ENCODE data around the gene PRKX.
A peak's percentile ranks its signal among the peaks of the same experiment; 100 is the strongest.
"Not testable (repeated sequence)": the region's sequence is repeated elsewhere in the genome, so short reads cannot be mapped to it uniquely, and the experiment has no call there.

The PRKX gene

DNA sequence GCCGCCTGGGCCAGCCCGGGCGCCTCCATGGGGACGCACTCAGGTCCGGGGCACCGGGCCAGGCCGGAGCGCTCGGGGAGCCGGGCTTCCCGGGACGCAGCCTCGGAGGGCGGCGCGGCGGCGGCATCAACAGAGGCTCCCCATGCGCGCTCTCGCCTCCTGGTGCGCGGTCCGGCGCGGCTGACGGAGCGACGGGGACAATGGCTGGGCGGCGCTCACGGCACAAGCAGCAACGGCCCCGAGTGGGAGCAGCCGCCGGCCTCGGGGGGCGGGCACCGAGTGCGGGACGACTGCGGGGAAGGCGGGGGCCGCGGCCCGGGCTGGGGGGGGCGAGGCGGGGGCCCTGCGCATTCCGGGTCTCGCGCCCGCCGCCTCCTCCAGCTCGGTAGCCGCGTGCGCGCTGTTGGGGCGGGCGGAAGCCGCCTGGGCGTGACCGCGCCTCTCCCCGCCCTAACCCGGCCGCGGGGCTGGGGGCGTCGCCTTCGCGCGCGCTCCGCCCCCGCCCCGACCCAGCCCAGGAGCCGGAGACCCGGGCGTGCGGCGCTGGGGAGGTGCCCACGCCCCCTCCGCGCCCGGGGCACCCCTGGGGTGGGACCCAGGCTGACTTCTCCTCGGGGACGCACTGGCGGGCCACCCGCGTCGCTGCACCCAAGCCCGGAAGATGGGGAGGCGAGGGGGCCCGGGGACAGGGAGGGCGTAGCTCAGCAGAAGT is at the start of gene PRKX:
TSS of gene PRKX (minus strand) at position 425 of the 712 bp plus-strand sequence. CDS start at position 29, 396 bp downstream.
- peak; percentile 23 to 43 for DNase-seq

DNA sequence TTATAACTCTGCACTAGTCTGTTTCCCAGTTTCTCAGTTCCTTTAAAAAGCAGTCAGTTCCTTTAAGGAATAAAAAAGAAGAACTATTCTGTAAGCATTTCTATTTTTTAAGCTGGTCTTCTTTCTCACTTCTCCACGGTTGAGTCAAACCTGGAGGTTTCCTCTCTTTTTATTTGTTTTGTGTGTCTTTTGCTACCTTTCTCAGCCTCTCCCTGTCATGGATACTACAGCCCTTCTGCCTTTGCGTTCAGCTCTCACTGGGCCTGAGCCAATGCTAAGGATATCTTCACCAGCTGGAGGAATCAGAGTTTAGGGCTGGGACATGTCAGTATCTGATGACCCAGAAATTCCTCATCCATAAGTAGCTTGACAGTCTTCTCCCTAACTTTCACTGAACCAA is 49.7 kb upstream of the PRKX start:
- DNase-seq = no peak

DNA sequence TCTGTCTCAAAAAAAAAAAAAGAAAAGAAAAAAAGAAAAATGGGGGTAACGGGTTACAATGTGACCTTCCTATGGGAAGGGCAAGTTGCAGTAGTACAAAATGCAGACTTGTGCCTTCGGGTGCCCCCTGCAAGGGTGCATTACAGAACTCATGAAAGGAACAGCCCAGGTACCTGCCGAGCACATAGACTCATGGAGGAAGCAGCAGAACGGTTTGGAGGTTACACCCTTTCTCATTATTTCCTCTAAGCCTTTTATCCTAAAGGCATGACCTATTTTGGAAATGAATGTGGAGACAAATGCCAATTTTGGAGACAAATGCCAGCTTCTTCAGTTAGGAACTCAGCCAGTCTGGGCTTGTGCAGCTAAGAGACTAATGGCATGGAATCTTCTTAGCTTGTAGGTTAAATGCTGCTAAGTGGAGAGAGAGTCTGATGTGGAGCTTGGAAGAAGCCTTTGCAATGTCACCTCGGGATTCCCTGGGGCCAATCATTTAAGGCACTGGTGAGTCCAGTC is 44.1 kb upstream of the PRKX start:
- DNase-seq = no peak

DNA sequence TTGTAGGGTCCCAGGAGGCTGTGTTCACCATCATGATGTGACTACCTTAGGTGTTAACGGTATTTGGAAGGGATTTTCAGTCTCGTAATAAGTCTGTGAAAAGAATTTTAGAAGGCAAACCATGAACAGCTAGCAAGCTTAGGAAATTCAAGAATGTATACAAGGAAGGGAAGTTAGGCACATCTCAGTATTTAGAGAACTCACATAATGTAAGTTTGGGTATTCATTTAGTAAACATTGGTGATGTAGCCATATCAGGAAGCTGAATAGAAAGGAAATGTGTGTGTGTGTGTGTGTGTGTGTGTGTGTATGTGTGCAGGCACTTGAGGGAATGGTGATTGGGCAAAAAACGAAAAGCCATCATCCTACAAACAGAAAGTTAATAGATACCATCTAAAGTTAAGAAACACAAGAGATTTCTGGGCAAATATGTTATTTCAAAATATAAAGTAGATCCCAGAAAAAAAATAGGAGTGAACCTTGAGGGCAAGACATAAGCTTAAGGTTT is 34.7 kb upstream of the PRKX start:
- DNase-seq = no peak

DNA sequence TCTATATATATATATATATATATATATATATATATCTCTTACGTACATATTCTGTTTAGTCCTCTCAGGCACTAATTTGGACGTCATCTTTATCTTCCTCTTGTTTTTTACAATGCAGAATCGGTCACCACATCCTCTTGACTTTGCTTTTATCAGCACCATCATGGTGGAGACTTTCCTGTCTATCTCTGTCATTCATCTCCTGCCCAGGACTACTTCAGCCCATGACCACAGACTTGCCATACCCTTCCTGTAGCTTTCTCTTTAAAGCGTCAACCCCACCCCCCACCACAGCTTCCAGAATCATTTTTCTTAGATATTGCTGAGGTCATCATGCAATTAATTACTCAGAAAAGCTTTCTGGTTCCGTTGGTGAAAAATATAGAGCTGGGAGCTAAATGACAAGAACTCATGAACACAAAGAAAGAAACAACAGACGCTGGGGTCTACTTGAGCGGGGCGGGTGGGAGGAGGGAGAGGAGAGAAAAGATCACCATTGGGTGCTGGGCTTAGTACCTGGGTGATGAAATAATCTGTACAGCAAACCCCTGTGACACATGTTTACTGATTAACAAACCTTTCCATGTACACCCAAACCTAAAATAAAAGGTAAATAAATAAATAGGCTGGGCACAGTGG is 30.5 kb upstream of the PRKX start:
- no peak for DNase-seq

DNA sequence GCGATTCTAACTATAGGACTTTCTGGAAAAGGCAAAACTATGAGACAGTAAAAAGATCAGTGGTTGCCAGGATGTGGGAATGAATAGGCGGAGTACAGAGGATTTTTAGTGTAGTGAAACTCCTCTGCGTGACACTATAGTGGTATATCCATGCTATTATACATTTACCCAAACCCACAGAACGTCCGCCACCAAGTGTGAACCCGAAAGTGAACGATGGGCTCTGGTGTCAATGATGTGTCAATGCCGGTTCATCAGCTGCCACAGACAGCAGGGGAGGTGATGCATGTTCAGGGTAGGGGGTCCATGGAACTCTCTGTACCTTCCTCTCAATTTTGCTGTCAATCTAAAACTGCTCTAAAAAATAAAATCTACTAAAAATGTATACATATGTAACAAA is 27.5 kb upstream of the PRKX start:
- DNase-seq = not testable (repeated sequence)

DNA sequence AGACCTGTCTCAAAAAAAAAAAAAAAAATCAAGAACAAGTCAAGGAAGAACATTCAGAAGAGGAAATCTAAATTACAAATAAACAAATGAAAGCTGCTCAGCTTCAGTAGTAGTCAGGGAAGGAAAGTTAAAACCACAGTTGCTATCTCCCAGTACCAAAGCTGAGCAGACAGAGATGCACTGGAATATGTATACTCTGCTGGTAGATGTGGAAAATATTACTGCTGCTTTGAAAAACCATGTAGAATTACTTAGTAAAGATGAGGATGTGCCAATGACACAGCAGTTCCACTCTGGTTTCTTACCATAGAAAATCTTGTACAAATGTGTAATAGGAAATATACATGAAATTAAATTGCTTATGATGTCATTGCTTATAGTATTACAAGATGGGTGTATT is 25.1 kb upstream of the PRKX start:
- DNase-seq = no peak

DNA sequence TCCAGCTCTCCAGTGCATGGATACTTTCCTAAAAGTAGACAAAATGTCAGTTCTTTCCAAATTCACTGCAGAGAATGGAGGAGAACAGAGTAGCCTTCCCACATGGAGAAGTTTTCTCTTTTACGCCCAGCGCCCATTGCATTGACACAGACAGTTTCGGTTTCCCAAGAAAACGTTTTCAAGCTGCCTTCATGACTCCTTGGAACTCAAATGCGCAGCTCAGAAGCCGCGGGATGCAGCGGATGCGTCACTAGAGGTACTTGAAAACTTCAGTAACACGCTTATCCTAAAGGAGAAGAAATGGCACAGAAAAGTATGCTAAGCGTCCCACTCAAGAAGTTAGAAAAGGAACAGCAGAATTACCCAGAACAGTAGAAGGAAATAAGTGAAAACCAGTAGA is 23.1 kb upstream of the PRKX start:
- not testable (repeated sequence) for DNase-seq

DNA sequence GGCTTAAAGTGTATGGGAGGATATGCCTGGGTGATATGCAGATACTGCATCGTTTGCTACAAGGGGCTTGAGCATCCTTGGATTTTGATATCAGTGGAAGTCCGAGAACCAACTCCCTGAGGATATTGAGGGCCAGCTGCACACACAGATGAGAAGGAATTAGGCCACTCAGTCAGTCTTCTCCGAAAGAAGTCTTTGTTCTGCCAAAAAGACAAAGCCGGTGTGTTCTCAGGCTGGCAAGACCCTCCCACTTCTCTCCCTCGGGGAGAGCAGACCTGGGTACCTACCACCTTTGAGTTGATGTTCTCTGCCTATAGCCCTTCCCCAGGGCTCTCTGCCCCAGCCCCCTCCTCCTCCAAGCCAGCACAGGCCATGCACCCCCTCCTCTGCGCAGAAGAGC is 22.4 kb upstream of the PRKX start:
- not testable (repeated sequence) for DNase-seq

DNA sequence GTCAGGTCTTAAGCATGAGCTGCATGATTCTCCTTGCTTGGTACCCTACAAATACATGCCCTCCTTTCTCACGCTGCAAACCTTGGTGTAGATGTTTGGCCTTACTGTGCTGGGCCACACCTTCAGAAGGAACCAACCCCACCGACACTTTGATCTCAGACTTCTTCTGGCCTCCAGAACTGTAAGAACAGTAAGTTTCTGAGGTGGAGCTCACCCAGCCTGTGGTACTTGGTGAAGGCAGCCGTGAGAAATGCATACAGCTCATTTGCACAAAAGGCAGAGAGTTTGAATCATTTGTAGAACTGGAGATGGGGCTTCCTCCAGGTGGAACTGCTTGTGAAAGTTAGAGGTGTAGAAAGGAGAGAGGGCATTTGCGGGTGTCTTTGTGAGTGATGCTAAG is 21.0 kb upstream of the PRKX start:
- not testable (repeated sequence) for DNase-seq

DNA sequence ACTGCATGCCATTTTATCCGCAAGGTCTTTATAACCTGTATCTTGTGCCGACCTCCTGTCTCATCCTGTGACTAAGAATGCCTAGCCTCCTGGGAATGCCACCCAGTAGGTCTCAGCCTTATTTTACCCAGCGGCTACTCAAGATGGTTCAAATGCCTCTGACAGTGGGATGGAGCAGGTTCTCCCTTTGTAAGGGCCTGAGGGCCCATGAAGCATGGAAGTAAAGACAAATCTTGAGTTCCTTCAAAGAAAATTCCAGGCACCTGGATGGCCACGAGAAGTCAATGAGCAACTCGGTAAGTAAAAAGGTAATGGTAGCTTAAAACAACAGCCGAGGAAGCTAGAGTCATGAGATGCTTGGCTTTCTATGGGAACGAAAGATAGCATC is 19.6 kb upstream of the PRKX start:
- DNase-seq = no peak

DNA sequence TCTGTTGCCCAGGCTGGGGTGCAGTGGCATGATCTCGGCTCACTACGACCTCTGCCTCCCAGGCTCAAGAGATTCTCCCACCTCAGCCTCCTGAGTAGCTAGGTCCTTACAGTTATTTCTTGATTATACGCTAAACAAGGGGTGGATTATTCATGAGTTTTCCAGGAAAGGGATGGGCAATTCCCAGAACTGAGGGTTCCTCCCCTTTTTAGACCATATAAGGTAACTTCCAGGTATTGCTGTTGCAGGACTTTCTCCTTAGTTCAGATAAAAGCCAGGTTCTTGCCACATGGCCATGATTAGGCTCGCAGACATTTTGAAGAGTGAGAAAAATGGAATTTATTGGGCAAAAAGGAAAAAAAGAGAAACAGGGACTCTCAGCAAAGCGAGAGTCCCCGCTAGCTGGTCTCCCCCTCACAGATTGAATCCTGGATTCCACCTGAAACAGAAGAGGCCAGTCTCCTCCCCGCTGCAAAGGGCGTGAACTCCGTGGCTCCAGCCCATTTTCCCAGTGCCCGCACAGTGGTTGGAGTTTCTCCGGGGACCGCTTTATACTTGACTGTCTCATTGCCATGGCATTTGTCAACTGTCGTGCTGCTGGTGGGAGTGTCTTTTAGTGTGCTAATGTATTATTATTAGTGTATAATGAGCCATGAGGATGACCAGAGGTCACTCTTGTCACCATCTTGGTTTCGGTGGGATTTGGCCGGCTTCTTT is 19.0 kb upstream of the PRKX start:
- DNase-seq = not testable (repeated sequence)

DNA sequence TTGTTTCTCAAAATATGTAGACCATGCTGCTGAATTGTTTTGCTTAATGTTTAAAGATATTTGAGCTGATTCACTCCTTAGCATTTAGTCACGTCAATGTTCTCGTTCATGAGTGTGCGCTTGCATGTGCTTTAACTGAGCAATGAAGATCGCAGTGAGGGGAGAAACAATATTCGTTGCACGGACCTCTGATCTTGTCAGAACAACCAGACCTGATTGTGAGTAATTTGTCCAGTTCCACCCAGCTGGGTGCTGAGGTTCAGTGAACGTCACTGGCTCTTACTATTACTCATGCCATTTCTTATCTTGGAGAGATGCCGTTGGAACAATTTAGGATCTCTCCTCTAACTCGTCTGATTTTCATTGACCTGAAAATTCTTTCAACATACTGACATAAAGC is 15.0 kb upstream of the PRKX start:
- DNase-seq = no peak

DNA sequence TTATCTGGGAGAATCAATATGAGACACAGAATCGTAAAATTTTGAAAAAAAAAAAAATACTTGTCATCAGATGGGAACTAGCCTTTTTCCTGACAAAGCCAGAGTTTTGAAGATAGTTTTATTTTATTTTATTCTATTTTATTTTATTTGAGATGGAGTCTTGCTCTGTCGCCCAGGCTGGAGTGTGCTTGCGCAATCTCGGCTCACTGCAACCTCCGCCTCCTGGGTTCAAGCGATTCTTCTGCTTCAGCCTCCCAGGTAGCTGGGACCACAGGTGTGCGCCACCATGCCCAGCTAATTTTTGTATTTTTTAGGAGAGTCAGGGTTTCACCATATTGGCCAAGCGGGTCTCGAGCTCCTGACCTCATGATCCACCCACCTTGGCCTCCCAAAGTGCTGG is 10.0 kb upstream of the PRKX start:
- not testable (repeated sequence) for DNase-seq

DNA sequence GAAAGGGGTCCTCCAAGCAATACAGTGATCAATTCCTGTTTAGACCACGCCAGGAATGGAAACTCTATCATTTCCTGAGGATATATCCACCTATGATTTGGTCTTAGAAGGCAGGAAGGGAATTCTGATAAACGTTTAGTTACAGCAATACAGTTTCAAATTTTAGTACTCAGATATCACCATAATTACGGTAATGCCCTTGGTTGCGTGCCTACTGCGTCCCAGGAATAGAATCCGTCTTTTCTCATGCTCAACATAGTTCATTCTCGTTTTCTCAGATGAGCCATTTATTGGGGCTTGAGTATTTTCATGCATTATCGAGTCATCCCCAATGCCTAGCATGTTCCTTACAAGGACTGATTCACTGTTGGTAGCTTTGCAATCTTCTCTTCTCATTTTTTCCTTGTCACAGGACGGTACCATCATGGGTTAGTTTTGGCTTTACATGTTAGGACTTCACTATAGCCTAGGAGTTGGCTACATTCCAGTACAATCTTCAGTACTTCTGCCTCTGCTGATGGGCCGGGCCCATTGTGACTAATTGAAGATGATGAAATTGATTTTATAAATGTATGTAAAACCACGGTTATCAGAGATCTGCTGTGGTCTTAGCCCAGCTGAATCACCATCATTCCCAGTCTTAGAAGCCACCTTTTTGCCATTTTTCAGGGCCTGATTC is 4.4 kb upstream of the PRKX start:
- DNase-seq = no peak

DNA sequence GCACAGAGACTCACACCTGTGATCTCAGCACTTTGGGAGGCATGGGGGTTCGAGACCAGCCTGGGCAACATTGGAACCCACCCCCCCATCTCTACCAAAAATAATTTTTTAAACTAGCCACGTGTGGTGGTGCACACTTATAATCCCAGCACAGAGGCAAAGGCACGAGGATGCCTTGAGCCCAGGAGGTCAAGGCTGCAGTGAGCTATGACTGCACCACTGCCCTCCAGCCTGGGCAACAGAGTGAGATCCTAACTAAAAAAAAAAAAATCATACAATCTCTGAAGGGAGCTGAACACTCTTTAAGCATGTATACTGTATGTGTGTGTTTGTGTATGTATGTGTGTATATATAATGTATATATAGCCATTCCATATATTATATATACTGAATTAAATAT is 2.5 kb upstream of the PRKX start:
- DNase-seq = no peak

DNA sequence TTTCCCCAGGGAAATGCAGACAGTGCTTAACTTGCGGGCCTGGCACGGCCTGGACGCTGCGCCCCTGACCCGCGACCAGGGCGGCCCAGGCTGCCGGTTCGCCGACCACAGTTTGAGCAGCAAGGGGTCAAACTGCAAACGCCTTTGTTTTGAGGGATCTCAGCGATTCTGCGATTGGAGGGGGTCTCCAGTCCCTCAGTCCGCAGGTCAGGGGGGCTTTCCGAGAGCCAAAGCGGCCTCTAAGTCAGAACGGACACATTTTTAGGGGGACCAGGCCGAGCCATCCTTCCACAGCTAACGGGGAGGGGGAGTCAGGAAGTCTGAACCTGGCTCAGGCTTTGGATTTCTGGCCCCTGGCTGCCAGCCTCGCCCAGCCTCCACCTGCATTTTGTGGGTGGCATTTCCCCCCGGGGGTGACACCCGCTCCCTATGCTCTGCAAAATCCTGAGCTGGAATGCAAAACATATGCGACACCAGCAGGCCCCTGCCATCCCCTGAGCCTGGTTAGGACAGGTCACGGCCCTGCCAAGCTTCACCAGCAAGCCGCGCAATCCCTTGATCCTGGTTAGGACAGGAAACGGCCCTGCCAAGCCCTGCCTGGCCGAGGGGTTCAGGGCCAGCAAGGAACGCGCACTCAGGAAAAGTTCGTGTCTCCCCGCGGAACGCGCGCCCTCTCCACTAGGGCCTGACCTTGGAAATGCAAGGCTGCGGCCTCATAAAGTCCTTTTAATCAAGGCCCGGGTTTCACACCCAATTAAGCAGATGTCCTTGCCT is 1.4 kb upstream of the PRKX start:
- not testable (repeated sequence) for DNase-seq

DNA sequence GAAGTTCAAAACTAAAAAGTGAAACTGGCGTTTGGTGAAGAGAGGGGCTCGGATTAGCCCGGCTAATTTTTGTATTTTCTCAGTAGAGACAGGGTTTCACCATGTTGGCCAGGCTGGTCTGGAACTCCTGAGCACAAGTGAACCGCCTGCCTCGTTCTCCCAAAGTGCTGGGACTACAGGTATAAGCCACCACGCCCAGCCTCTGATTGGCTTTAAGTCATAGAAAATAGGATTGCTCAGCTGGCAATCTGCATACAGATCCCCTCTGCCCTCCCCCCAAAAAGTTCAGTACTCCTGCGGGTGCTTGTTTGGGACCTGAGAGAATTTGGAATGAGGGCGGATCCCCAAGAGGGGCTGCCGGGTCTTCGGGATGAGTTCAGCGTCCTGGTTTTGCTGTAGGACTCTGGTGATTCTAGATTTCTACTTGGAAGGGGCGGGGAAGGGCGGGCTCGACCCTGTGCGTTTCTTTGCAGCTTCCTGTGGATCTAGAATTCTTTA is 537 bp upstream of the PRKX start:
- no peak for DNase-seq

DNA sequence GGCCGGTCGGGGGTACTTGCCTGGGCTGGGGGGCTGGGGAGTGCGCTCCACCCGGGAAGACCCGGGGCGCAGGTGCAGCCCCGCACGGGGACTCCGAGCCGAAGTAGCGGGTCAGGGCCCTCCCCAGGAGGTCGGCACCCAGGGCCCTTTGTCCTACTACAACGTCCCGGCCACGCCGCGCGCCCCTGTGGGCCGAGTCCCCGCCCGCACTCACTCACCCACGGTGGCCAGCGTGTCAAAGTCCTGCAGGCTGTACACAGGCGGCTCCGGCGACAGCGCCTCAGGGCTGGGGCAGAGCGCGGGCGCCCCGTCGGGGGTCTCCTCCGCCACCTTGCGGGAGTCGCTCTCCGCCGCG is 602 bp downstream of the PRKX start:
- DNase-seq = no peak

DNA sequence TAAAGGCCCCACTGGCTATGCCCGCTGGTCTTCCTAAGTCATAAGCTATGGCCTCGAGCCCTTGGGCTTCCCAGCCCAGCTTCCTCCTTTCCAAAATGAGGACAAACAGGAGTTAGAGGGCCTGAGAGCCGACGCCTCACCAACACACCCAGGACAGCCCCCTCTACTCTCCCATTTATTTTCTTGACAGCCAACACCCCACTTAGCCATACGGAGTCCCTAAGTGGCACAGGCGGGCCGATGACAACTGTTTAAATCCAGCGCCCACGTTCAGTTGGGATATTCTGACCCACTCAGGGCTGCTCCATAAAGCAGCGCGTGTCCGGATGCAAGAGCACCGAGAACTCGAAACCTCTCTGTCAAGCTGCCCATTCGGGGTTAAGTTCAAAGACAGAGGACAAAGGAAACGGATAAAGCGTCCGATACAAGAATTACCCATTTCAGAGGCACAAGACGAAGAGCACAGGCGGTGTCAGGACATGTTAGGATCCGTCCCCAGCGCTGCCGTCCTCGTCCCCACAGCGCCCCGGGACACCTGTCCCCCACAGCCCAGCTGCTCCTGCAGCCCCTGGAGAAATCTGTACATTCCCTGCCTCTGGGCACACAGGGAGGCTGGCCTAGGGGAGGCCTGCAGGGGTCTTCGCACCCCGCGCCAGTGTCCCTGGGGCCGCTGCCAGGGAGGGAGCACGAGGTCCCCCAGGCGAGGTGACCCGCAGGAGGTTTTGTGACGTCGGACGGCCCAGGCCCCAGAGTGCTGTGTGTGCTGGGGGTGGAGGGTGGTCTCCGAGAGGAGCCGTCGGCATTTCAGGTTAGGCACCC is 1.2 kb downstream of the PRKX start:
- no peak for DNase-seq

DNA sequence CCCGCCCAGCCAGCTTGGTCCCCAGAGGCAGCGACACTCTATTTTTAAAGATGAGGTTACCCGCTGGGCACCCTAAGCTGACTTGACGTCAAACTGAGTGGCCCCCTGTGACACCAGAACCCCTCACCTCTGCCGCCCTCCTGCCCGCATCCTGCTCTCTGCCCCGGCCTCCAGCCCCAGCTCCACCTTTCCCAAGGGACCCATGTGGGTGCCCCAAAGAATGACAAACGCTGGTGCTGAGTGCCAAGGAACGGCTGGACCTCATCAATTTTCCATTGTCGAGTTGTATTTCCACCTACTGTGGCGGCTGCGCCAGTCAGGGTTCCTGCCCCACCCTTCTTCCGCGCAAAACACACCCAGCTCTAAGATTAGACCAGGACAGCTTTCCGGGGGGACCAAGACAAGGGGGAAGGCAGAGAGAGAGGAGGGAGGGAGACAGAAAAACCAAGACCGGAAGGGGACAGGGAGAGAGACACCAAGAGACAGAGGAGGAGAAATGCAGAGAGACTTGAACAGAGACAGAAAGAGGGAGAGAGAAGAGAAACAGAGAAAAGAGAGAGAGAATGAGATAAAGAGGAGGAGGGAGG is 2.0 kb downstream of the PRKX start:
- no peak for DNase-seq
